Stimulated activated CD4-positive, alpha-beta T cell treated with anti-CD3 and anti-CD28 coated beads, Interleukin-15, amount 100 ng/mL, for 1 hour (primary cell): ENCODE measurements around the gene NRG2.

Source experiments
- DNase-seq, 2 donors: peaks; one replicate each; pipeline ENCODE4 v3.0.0-alpha.2; 2020; ENCODE audit warnings: low read depth in 1 of 2, low spot score in 1 of 2

NRG2 gene

DNA sequence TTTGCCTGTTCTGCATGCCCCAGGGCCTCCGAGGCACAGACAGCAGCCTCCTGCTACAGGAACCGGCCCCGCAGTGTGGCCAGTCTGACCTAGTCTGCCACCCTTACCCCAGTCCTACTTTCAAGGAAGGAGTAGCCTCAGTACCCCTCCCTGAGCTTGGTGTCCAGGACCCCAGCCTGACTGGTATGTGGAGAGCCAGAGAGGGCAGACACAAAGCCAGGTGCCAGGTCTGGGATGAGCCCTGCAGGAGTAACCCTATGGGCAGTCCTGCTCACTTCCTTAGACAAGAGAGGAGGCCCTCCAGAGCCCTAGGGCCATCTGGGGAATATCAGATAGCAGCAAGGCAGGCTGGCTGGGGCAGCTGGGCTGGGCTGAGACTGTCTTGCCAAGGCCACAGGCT lies 67.8 kb downstream of the NRG2 start:
- DNase-seq: no peak

DNA sequence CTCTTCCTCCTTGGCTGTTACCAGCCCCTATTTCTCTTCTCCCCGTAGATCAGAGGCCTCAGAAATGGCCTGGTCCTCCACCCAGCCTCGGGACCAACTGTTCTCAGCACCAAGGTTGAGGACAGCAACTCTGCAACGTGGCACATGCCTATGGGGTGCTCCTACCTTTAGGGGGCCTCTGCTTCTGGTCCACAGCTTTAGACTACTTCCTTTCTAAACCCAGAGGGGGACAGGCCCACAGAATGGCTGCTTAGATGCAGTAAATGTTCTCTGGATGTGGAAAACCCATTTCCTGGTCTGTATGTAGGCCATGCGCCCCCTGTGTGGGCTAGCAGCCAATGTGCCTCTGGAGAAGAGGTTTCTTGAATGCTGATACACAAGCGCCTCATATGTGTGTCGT lies 68.4 kb downstream of the NRG2 start:
- DNase-seq: no peak

DNA sequence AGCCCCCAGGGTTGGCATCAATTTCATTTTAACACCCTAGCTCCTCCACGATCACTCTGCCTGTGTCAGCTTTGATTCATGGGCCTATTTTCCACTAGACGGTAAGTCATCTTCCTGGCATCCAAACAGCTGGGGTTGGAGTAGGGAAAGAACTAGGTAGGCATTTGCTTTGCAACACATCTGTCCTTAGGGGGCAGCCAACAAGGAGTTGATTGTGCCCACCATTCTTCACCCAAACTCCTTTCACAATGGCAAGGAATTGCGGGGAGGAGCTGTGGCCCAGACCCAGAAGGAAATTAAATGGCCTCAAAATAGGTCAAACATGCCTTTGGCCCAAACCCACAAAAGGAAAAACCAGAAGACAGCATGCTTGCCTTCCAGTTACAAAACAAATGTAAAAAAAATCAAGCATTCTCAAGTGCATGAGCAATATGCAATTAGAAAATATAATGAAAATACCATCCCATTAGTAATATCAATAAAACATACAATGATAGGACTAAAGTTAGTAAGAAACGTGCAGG lies 71.8 kb downstream of the NRG2 start:
- no peak for DNase-seq

DNA sequence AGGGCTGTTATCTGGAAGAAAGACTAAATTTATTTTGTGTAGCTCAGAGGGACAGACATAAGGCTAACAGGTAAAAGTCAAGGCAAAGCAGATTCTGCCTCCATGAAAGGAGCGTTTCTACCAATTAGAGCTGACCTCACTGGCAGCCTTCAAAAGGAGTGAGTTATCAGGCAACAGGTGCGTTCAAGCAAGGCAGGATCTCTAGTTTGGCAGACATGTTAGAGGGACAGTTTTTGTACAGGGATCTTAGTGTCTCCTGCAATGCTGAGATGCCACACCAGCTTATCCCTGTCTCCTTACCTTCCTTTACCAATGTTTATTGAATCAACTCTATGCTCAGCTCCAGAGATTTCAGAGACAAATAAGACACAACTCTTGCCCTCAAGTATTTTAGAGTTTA lies 73.8 kb downstream of the NRG2 start:
- no peak for DNase-seq

DNA sequence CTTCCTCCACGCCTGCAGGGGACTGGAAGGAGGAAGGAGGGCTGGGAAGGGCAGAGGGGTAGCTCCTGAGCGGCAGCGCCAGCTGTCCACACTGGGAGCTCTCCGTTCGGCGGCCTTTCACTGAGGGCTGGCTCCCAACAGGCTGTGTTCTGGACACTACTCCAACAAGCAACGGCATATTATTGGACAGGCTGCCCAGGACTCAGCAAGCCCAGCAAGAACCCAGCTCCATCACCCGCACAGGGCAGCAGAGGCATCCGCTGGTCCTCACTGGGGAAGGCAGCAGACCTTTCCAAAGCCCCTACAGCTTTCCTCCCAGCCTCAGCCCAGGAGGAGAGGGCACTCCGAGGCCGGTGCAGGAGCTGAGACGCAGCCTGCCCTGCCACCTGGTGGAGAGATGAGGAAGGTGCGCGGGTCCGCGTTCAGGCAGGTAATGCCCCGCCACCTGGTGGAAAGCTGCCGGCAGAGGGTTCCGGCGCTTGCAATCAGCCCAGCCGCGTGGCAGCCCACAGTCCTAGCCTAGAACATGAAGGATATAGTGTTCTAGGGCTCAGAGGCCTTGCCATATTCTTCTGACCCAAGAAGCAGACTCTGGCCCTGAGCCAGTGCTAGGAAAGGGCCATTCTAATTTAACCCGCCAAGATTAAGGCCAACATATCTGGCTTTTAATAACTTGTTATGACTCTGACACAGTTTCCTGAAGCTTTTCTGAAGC lies 74.4 kb downstream of the NRG2 start:
- peak; percentile 70 to 86 for DNase-seq

- no peak for DNase-seq
Measured at GRCh38 chr5:139967353-139967752, 75.7 kb downstream of the NRG2 start.

DNA sequence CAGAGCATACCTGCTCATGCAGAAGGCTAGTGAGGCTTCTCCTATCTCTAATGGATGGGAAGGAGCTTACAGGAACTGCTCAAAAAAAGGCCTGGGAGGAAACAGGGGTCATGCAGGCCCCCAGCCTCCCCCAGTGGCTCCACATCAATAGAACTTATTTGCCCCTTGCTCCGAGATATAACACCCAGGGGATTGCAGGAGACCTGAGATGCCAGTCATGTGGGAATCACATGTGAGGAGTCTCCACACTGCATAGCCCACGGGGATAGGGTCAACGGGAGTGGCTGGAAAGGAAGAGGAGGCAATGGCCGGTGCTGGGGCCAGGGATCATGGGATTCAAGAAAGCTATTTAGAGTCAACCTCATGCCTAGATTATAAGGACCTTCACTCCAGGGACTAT lies 76.2 kb downstream of the NRG2 start:
- DNase-seq: no peak

DNA sequence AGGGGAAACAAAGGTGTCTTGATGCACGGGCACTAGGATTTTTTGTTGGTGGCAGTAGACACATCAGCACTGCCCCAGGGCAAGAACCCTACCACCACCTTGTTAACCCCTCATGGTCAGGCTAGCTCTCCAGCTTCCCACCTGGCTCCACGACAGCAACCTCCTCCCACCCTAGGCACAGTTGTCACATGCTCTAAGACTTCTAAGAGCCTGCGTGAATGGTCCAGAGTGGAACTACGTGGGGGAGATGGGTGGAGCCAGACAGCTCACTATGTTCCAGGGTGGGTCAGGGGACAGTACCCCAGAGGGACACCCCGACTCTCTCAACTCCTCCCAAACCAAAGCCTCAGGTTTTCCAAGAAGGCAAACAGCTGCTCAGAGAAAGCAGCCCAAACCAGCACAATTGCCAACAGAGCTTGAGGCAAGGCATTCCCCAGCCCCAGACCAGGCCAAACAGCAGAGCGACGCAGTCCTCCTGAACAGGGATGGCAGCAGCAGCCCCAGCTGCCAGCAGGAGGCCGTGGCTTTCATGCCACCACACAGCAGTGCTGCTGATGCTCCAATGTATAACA lies 78.0 kb downstream of the NRG2 start:
- no peak for DNase-seq

DNA sequence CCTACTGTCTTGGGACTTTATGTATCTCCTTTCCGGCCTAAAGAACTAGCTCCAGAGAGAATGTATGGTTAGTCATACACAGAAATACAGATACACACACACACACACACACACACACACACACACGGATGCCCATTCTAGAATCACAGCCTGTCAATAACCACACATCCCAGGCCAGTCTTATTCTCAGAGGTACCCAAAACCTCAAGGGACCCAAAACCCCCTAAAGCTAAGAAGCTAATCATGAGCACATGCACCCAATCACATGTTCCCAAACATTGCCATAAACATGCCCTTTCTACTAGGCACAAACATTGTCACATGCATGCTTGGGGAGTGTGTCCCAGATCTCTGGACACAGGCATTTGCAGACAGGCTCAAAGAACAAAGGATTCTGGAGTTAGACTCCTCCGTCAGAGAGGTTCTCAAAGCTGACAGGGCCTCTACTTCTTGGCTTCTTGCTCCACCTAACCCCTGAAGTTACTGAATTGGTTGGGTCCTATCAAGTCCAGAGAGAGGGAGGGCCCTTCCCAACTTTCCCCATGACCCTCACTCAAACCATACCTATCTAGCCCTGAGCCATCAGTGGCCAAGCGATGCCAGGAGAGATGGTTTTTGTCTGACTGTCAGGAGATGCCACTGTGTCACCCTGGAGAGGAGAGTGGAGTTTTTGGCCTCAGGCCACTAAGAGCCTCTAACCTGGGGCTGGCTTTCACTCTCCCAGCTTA lies 78.7 kb downstream of the NRG2 start:
- DNase-seq: no peak

DNA sequence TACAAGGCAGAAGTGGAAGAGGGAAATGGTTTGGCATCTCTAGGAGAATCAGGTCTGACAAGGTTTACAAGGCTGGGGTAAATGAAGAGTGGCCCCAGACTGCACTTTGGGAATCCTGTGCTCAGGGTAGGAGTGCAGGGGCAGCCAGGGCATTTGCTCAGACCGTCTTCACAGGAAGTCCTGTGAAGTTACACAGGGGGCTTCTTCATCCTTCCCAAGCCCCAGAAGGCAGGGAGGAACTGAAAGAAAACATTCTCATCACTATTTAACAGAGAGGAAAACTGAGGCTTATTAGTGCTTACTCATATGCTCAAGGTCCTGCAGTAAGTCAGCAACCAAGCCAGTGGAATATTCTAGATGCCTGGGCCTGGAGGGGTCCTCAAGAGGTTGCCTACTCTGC lies 80.7 kb downstream of the NRG2 start:
- DNase-seq: no peak

- DNase-seq: no peak
Measured at GRCh38 chr5:139961435-139962157, 81.5 kb downstream of the NRG2 start.

GRCh38 chr5:139960723-139961383 lies 82.2 kb downstream of the NRG2 start:
- no peak for DNase-seq

DNA sequence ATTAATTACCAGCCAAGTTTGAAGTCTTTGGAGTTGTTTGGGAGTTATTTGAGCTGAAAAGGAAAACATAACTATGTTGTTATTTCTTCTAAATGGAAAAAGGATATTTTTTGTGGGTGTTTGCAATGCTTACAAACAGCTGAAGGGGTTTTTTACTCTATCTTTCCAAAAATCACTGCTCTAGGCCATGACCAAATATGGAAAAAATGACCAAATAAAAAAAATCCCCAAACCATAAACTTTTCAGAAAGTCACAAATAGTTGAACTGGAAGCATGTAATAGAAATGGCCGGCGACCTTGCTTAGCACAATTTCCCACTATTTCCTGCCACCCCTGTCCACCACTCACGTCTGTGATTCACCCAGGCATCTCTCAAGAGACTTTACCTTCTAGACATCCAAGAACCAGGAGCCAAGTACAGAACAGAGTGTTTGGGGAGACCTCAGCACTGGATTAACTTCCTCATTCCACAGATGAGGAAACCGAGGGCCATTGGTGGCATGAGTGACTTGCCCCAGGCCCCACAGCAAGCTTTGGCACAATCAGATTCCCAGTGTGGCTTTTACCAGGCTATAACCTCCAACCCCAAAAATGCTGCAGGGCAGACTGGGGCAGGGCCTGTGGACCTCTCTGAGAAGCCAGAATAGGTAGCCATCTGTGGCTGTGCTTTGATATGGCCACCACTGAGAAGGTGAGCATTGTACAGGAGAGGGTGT lies 84.5 kb downstream of the NRG2 start:
- DNase-seq: no peak

- no peak for DNase-seq
Measured at GRCh38 chr5:139956342-139956741, 86.8 kb downstream of the NRG2 start.

DNA sequence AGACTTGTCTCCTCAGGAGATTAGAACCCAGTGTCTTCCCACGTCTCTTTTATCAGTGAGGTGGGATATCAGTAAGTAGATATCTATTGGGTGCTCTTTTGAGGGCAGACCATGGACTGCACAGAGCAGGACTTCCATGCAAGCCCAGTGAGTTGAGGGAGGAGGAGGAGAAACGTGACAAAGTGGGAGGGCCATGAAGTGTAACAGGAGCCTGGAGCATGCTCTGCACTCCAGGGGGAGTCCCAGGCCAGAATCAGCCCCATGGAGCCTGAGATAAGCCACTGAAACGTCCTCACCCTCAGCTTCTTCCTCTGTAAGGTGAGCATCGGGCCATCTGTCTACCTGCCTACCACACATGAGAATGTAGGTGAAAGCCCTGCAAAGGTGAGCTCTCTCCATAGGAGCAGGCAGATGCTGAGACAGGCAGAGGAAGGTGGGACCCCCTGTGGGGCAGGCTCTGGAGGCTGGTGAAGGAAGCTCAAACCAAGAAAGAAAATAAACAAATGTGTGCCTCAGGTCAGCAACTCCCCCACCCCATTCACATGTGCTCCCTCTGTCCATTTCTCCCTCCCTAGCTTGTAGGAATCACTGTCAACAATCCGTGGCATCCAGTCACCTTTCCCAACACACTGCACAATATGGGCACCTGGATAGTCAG lies 87.4 kb downstream of the NRG2 start:
- DNase-seq: no peak

- DNase-seq: no peak
Measured at GRCh38 chr5:139955053-139955605, 88.0 kb downstream of the NRG2 start.

DNA sequence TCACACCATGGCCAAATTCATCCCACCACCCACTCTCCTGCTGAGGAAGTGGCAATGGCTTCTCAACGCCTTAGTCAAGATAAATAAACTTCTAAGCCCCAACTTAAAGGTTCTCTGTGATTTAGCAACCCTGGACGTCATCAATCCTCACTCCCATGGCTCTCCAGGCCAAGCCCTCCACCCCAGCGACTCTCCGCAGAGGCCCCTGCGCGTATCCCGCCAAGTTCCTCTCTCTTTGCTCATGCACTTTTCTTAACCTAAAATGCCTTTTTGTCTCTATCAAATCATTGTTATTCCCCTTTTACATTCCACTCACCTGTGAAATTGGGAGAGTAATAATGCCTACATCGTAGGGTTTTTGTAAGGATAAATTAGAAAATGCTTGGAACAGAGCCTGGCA lies 88.6 kb downstream of the NRG2 start:
- DNase-seq: no peak

DNA sequence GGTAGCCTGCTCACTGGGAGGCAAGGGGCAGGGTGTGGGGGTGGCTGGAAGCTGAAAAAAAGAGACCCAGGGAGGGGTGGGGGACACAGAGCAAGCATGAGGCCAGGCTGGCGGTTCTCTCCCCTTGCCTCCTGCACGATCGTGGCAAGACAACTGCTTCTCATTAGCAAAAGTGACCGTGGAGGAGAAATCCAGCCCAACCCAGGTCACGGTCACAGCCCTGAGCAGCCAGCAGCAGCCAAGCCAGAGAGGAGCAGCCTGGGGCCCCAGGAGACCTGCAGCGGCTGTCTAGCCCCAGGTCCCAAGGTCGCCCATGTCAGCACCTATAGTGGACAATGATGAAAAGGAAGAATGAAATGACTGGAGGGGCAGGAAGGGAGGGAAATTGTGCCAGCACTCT lies 89.1 kb downstream of the NRG2 start:
- DNase-seq: no peak

DNA sequence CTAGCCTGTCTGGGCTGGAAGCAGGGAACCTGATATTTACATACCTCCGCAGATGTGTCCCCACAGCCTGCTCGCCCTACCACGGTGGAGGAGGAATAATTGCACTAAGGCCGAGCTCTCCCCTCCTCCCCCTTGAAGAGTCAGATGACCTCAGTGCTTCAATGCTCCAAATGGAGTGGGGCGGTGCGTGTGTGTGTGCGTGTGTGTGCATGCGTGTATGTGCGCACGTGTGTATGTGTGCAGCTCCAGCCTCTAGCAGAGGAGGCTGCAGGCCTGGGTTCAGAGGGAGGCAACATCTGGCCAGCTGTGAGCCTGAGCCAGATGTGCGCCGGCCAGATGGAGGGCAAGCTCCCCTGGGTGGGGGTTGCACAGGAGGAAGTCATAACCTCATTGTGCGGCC lies 90.5 kb downstream of the NRG2 start:
- DNase-seq: no peak

GRCh38 chr5:139951983-139952382 lies 91.1 kb downstream of the NRG2 start:
- no peak for DNase-seq
